ENCODE results near the gene FMN1.

Gene FMN1

DNA sequence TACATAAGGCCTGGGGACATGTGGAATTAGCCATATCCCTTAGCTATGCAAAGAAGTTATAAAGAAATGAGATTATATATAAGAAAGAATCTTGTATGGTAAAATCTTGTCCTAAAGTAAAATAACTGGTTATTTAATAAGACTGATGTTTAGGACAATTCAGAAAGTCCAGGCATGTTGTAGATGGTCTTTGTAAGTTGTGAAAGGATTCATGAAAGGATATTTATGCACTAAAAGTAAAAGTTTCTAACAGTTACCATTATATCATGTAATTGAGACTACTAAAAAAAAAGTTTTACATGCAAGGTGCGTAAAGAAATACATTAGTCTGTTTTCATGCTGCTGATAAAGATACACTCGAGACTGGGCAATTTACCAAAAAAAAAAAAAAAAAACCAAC, 146.3 kb downstream of the FMN1 start:
- no peak for DNase-seq

DNA sequence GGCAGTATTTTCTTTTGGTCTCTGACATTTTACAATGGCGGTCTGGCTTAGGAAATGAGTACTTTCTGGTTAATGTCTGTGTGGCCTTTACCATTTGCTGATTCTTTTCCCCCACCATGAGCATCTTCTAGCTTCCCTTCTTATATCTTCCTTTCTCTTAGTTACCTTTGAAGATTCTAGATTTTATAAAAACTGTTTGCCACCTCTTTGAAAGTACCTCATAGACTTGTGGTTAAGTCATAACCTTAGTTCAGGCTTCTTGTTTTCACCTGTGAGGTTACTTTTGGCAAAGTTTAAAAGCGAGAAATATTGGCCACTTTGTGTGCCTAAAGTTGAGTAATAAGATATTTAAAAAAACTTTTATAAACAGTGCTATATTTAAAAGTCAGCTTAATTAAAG, 147.4 kb downstream of the FMN1 start:
- DNase-seq, result no peak

GRCh38 chr15:33046329-33046728, 148.2 kb downstream of the FMN1 start:
- DNase-seq, result no peak

GRCh38 chr15:33045066-33045810, 149.3 kb downstream of the FMN1 start:
- no peak for DNase-seq

- DNase-seq, result no peak
Measured at GRCh38 chr15:33044598-33044997, 149.9 kb downstream of the FMN1 start.

DNA sequence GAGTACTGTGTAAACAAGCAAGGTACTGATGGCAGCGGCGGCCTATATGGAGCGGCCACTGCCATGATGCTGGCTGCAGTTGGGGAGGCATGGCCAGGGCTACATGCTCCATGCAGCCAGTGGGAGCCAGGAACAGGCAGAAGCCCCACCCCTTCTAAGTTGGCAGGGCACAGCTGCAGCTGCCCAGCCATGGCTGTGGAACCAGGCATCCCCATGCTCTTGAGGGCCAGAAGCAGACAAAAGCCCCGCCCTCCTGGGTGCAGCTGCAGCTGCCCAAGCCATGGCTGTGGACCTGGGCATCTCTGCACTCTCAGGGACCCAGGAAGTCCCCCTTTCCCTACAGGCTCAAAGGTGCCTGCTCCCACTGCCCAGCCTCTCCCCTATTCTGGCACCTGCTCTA, 150.9 kb downstream of the FMN1 start:
- no peak for DNase-seq

DNA sequence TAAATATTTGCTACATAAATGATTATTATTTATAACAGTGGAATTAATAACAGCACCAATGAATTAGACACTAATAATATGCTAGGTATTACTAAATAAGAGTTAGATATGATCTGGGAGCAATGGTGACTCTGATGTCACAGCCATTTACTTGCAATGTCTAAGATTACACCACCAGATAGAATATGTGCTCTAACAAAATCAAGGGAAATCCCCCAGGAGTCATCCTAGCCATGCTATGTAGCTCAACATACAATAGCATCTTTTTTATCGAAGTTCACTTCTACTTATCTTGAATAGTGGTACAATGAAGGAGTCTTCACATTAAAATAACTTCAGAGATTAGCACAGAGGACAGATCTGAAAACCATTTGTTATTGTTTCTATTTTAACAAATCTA, 154.0 kb downstream of the FMN1 start:
- DNase-seq, result no peak

DNA sequence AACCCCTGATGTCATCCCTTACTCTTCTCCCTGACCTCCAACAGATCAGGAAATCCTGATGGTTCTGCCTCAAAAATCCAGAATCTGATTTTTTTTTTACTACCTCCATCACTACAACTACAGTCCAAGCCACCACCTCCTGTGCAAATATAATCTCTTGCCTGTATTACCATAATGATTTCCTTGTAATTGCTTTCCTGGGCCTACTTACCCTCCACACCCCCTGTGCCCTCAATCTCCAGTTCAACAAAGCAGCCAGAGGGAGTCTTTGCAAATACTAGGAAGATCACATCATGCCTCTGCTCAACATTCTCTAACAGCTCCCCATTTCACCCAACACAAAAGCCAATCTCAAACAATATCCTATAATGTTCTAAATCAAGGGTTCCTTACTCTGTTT, 159.9 kb downstream of the FMN1 start:
- DNase-seq, result no peak

DNA sequence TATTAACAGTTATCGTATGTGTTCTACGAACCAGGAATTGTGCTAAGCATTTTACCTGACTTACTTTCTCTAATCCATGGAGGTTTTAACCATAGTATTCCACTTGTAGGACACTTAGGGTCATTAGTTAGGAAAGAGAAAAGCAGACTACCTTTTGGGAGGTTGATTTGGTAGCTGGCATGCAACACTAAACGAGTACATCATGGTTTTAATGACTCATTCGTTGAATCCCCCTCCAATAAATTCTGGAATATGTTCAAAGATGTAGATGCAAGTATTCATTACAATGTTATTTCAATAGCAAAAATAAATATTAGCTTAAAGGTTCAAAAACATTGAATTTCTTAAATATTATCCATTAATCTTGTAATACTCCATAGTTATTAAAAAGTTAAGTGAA, 162.5 kb downstream of the FMN1 start:
- DNase-seq, result no peak

DNA sequence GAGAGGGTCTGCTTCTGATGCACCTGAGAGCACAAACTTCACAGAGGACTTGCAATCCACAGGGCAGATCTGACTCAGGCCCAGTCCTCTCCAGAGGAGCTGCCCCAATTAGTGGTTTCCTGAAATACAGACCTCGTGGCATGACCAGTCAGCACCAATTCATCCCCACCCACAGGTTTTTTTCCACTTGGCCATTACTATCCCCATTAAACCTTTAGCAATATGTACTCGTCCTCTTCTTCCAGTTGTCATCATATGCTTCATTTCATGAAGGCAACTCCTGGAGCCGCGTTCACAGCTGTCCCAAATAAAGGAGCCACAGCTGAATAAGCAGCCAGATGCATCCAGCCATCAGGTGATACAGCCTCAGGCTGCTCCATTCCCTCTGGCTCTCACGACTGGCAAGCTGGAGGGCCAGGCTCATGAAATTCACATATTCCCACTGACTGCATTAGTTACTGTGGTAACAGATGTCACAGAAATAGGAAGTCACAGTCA, 163.1 kb downstream of the FMN1 start:
- no peak for DNase-seq

GRCh38 chr15:33030315-33030714, 164.2 kb downstream of the FMN1 start:
- no peak for DNase-seq

DNA sequence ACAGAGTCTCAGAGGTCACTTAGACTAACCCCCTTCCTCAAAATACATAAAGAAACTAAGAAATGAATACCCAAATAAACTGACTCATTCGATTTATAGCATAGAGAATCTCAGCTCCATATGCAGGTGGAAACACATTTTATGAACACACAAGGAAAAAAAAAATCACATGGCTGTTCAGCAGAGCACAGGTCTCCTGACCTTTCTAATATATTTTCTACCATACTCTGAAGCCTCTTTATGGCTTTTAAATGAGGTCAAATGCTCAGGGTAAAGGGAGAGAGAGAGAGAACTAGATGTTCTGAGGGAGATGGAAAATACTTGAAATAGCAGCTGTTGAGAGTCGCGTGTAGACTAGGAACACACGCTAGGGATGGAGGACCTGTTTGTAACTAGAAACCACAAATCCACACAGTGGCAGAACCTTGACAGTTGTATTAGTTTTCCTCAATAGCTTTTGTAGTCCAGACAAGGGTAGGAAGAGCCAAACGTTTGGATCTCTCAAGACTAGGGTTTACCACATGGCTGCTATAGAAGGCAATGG, 165.3 kb downstream of the FMN1 start:
- DNase-seq, result no peak

DNA sequence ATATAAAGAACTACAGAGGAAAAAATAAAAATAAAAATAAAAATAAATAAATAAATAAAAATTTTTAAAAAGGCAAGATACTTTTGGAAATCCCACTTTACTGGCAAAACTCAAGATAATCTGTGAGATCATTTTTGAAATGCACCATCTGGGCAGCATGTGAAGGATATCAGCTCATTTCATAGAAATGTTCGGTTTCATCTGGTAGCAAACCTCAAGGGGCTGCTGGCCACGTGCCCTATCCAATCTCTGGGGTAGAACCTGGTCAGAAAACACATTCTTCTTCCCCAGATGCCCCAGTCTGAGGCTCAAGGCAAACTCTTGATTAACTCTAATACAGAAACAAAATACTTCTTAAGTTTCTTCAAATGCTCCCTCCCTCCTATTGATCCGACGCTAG, 166.0 kb downstream of the FMN1 start:
- DNase-seq, result no peak

DNA sequence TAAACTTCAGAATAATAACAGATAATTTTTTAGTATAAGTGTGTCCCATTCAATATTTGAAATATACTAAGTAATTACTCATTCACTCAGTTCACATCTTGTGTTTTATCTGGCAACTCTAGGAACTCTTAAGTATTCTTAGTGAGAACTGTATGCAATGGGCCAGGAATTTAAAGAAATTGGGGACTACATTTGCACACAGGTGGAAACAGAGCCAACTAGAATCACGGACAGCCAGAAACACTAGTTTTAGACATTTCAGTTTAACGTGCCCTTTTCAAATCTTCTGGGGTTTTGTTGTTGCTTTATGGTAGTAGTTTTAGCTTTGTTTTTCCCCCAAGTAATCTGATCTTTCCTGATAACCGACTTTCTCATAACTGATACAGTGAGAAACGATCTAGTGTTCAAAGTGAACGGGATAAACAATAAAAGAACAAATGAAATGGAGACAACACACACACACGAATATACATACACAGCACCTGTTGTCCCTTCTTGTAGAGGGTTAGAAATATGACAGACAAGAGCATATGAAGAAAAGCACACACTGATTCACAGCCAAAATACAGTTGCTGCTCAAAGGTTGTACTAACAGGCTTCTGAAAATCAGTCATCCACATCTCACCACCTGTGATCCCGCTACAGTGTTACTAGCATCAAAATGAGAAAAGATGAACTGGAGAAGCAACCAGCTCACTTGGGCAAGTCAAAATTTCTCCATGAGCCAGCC, 167.0 kb downstream of the FMN1 start:
- no peak for DNase-seq

DNA sequence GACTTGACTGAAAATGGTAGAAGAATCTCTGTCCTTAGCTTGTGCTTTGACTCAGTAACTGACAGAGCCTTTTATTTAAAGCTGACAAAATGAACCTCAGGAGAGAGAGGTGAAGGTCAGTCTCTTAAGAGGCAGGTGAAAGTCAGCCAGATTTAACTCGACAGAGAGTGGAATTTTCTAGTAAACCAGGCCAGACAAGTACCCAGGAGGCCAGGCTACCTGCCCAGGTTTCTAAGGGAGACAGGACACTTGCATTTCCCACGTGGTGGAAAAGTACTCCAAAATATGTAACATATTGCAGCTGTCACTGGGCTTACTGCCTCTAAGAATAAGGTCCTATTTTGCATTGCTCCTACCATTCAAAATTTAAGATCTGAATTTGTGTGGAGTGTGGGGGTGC, 167.9 kb downstream of the FMN1 start:
- no peak for DNase-seq

- no peak for DNase-seq
Measured at GRCh38 chr15:33022629-33023028, 171.9 kb downstream of the FMN1 start.

- no peak for DNase-seq
Measured at GRCh38 chr15:33021806-33022389, 172.6 kb downstream of the FMN1 start.

DNA sequence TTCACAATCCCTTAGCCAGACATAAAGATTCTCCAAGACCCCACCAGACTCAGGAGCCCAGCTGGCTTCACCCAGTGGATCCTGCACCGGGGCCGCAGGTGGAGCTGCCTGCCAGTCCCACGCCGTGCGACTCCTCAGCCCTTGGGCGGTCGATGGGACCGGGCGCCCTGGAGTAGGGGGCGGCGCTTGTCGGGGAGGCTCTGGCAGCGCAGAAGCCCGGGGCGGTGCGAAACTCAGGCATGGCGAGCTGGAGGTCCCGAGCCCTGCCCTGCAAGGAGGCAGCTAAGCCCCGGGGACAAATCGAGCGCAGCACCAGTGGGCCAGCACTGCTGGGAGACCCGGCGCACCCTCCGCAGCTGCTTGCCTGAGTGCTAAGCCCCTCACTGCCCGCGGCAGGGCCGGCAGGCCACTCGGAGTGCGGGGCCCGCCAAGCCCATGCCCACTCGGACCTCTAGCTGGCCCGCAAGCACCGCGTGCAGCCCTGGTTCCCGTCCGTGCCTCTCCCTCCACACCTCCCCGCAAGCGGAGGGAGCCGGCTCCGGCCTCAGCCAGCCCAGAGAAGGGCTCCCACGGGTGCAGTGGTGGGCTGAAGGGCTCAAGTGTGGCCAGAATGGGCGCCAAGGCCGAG, 175.0 kb downstream of the FMN1 start:
- no peak for DNase-seq

DNA sequence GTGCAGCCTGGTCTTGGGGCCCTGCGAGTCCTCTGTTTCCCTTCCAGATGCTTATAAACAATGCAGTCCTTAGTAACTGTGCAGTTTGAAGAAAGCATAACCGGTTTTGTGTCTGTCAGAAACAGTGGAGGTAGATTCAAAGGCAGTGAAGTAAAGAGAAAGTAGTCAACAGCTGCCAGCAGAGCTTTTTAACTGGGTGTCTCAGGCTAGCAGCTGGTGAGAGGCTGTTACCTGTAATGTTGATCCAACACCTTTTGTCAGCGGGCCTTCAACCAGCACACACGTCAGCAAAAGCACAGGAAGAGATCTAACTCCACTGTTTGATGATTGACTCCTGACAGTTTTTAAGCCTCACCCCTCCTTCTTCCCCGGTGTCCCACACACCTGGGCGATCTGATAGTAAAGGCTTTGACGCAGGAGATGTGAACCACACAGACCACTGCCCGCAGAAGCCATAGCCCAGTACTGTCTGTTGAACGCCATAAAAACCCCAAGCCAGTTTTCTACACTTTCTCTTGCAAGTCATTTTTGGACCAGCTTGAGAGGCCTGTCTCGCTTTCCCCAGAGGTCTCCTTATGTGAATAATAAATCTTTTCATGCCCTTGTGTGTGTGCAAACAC, 178.0 kb downstream of the FMN1 start:
- no peak for DNase-seq

- no peak for DNase-seq
Measured at GRCh38 chr15:33014586-33014985, 179.9 kb downstream of the FMN1 start.

GRCh38 chr15:33013827-33014445, 180.6 kb downstream of the FMN1 start:
- no peak for DNase-seq

GRCh38 chr15:33011976-33012375, 182.5 kb downstream of the FMN1 start:
- DNase-seq, result no peak

Measured in CD4-positive, alpha-beta T cell treated with Interleukin-4 for 4 hours (primary cell).